ENCODE results near the gene LHFPL2.

The LHFPL2 gene

DNA sequence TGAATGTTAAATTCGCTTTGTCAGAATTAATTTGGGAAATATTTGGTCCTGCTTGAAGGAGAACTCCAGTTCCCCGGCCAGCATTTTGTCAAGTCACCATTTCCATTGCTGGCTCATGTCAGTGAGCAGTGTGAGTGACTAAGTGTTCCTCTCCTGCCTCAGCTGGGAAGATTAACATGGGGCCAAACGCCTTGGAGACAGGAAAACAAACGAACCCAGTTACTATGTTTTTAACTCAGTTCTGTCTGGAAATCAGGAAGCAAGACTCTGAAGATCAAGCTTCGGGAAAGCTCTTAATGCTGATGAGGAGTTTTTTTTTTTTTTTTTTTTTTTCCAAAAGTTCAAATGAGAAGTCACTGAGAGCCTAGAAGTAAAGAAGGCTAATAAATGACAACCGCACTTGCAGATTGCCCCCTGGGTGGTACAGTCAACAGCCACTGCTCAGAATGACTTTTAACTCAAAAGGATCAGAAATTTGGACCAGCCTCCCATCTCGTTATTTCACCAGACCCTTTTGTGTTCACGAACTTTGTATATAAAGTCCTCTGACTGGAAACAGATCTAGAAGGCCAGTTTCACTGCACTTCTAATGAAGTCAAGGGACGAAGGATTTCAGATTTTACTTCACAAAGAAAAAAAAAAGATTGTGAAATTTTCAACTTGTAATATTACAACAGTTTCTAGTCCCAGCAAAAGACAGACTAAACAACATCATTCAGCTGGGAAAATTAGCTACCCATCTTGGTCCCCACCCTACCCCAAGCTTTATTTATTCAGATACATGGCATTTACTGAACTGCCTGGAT lies 121.3 kb downstream of the LHFPL2 start:
- no peaks in the 10 kb centered on the region for H3K27me3 ChIP-seq (ENCODE audit: low read length)
- H3K4me2 ChIP-seq (ENCODE audit: low read depth, low read length, poor library complexity, severe bottlenecking) = no peak overlapping the region
- H3K9ac ChIP-seq (ENCODE audit: low read length) = no peak overlapping the region
- H3K79me2 ChIP-seq (ENCODE audit: insufficient read depth, low read length) = peaks cover 73% of the 10 kb centered on the region
- H2AFZ ChIP-seq (ENCODE audit: low read depth, low read length, severe bottlenecking) = no peak overlapping the region
- TF ChIP-seq EZH2phosphoT487 (conservative IDR thresholded peaks at IDR 0.05; ENCODE audit: low read length) = no peak
- TF ChIP-seq, protein P1, sequence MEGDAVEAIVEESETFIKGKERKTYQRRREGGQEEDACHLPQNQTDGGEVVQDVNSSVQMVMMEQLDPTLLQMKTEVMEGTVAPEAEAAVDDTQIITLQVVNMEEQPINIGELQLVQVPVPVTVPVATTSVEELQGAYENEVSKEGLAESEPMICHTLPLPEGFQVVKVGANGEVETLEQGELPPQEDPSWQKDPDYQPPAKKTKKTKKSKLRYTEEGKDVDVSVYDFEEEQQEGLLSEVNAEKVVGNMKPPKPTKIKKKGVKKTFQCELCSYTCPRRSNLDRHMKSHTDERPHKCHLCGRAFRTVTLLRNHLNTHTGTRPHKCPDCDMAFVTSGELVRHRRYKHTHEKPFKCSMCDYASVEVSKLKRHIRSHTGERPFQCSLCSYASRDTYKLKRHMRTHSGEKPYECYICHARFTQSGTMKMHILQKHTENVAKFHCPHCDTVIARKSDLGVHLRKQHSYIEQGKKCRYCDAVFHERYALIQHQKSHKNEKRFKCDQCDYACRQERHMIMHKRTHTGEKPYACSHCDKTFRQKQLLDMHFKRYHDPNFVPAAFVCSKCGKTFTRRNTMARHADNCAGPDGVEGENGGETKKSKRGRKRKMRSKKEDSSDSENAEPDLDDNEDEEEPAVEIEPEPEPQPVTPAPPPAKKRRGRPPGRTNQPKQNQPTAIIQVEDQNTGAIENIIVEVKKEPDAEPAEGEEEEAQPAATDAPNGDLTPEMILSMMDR (IDR thresholded peaks at IDR 0.05; ENCODE audit: insufficient read depth, low read length, poor library complexity, severe bottlenecking) = no peak
- no peaks in the 10 kb centered on the region for H3K36me3 ChIP-seq (ENCODE audit: low read length)
- no peaks in the 10 kb centered on the region for H3K9me2 ChIP-seq (replicated peaks; ENCODE audit: insufficient read depth, low read length)
- 0 out of 2 replicates have a peak, but pooled peaks cover 3% of the 10 kb centered on the region for H3F3A ChIP-seq (ENCODE audit: insufficient read depth)
- H3K27ac ChIP-seq (ENCODE audit: low read depth, low read length) = no peak overlapping the region
- no peaks in the 10 kb centered on the region; the same call in 1 of the 2 replicates for H4K20me1 ChIP-seq (ENCODE audit: low read depth, low read length)
- no peak overlapping the region for H3K4me3 ChIP-seq (ENCODE audit: insufficient read depth, low read length, poor library complexity, severe bottlenecking)
- no peaks in the 10 kb centered on the region for H3K9me3 ChIP-seq (ENCODE audit: insufficient read depth, low read length)

DNA sequence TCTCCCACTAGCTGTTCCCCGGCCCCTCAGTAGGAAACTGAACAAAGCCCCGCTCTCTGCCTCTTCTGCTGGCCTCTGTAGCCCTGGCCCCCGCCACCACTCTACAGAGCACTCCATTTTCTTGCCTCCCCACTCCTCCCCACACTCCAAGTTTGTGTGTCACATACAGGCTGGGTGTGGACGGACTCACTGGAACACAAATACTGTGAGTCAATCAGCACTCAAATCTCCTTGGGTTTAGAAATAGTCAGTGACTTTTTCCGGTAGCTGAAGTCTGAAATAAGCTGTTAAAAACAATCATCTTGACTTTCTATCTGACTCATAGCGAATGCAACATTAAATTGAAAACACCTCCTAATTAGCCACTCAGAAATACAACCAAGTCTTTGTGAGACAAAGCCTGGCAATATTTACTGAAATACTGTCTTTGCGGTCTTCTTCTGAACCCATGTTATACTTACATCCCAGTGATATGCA lies 122.5 kb downstream of the LHFPL2 start:
- Histone ChIP-seq H3K9me2 (replicated peaks; ENCODE audit: insufficient read depth, low read length) (no peaks in the 10 kb centered on the region), H2AFZ (ENCODE audit: low read depth, low read length, severe bottlenecking) (no peak overlapping the region), H3F3A (ENCODE audit: insufficient read depth) (0 out of 2 replicates have a peak, but pooled peaks cover 3% of the 10 kb centered on the region), H3K9me3 (ENCODE audit: insufficient read depth, low read length) (no peaks in the 10 kb centered on the region), H3K27me3 (ENCODE audit: low read length) (no peaks in the 10 kb centered on the region), H3K27ac (ENCODE audit: low read depth, low read length) (no peak overlapping the region), H4K20me1 (ENCODE audit: low read depth, low read length) (no peaks in the 10 kb centered on the region; the same call in 1 of the 2 replicates), H3K4me2 (ENCODE audit: low read depth, low read length, poor library complexity, severe bottlenecking) (no peak overlapping the region), H3K4me3 (ENCODE audit: insufficient read depth, low read length, poor library complexity, severe bottlenecking) (no peak overlapping the region), H3K79me2 (ENCODE audit: insufficient read depth, low read length) (peaks cover 81% of the 10 kb centered on the region), H3K9ac (ENCODE audit: low read length) (no peak overlapping the region), H3K36me3 (ENCODE audit: low read length) (no peaks in the 10 kb centered on the region)
- TF ChIP-seq, protein P1 (IDR thresholded peaks at IDR 0.05; ENCODE audit: insufficient read depth, low read length, poor library complexity, severe bottlenecking) = no peak
- no peak for TF ChIP-seq EZH2phosphoT487 (conservative IDR thresholded peaks at IDR 0.05; ENCODE audit: low read length)

GRCh38 chr5:78523314-78524193 lies 125.0 kb downstream of the LHFPL2 start:
- peaks cover 76% of the 10 kb centered on the region for H3K79me2 ChIP-seq (ENCODE audit: insufficient read depth, low read length)
- H3K9me2 ChIP-seq (replicated peaks; ENCODE audit: insufficient read depth, low read length) = no peaks in the 10 kb centered on the region
- H3K27ac ChIP-seq (ENCODE audit: low read depth, low read length) = no peak overlapping the region
- H2AFZ ChIP-seq (ENCODE audit: low read depth, low read length, severe bottlenecking) = no peak overlapping the region
- TF ChIP-seq EZH2phosphoT487 (conservative IDR thresholded peaks at IDR 0.05; ENCODE audit: low read length) = no peak
- TF ChIP-seq, protein P1 (IDR thresholded peaks at IDR 0.05; ENCODE audit: insufficient read depth, low read length, poor library complexity, severe bottlenecking) = no peak
- no peaks in the 10 kb centered on the region for H3K9me3 ChIP-seq (ENCODE audit: insufficient read depth, low read length)
- H3K9ac ChIP-seq (ENCODE audit: low read length) = no peak overlapping the region
- no peaks in the 10 kb centered on the region for H3F3A ChIP-seq (ENCODE audit: insufficient read depth)
- no peak overlapping the region for H3K4me3 ChIP-seq (ENCODE audit: insufficient read depth, low read length, poor library complexity, severe bottlenecking)
- no peaks in the 10 kb centered on the region for H4K20me1 ChIP-seq (ENCODE audit: low read depth, low read length)
- no peaks in the 10 kb centered on the region for H3K36me3 ChIP-seq (ENCODE audit: low read length)
- no peaks in the 10 kb centered on the region for H3K27me3 ChIP-seq (ENCODE audit: low read length)
- H3K4me2 ChIP-seq (ENCODE audit: low read depth, low read length, poor library complexity, severe bottlenecking) = no peak overlapping the region
